HUES64 (cell line): ENCODE data around the gene NEGR1.

Experiments used
- H3K27ac ChIP-seq: 2 replicates; pipeline ENCODE4 v1.7.0; 2013; ENCODE audit warnings: low read depth, low read length, inconsistent platforms
- H3K27me3 ChIP-seq: 2 replicates; pipeline ENCODE4 v1.6.1; 2013; ENCODE audit warnings: mild to moderate bottlenecking, low read length; ENCODE audit not compliant: insufficient read depth
- H3K36me3 ChIP-seq: 2 replicates; pipeline ENCODE4 v1.6.1; 2013; ENCODE audit warnings: mild to moderate bottlenecking, low read length; ENCODE audit not compliant: insufficient read depth
- H3K4me1 ChIP-seq: 2 replicates; pipeline ENCODE4 v1.6.1; 2013; ENCODE audit warnings: mild to moderate bottlenecking, low read length, moderate library complexity; ENCODE audit not compliant: insufficient read depth
- H3K4me3 ChIP-seq: 2 replicates; pipeline ENCODE4 v1.5.1; 2013; ENCODE audit warnings: mild to moderate bottlenecking, low read length, moderate library complexity
- H3K9ac ChIP-seq: 2 replicates; pipeline ENCODE4 v1.6.1; 2013; ENCODE audit warnings: mild to moderate bottlenecking, low read depth, low read length
- H3K9me3 ChIP-seq: 2 replicates; pipeline ENCODE4 v1.6.1; 2013; ENCODE audit warnings: low read depth, low read length; ENCODE audit not compliant: insufficient read depth
- WGBS: fragments of 150-250, 120-280 bp; methylation state at CpG from one replicate; pipeline ENCODE4 v1.1.7; 2013; ENCODE audit warnings: missing lambda C conversion rate; 5-methylcytosine and 5-hydroxymethylcytosine counted together

NEGR1 gene

DNA sequence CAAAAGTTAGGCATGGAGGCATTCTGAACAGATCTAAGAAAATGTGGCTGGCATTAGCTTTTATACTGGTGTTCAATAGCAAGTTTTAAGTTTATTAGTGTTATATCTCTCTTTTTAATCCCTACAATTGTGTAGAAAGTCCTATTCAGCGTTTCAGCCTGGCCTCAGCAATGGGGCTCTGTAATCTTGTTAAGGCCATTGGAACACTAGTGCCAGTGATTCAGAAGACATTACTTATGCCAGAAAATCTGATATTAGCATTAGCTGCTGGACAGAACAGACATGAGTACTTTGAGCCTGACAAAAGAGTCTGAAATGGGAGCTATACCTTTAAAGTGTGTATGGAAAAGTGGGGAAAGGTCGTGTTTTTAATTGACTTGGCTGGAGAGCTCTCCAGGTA is 167.0 kb downstream of the NEGR1 start:
- Histone ChIP-seq H3K36me3 (no peaks in the 10 kb centered on the region), H3K4me3 (no peak overlapping the region), H3K9me3 (no peaks in the 10 kb centered on the region), H3K27ac (no peak overlapping the region), H3K9ac (no peak overlapping the region), H3K4me1 (no peaks in the 10 kb centered on the region), H3K27me3 (no peaks in the 10 kb centered on the region)
- 85% methylated on average over 2 of the region's 2 CpGs for WGBS

GRCh38 chr1:72111662-72112061 is 170.7 kb downstream of the NEGR1 start:
- no peak overlapping the region for H3K27ac ChIP-seq
- H3K4me1 ChIP-seq: no peaks in the 10 kb centered on the region
- no peak overlapping the region for H3K9ac ChIP-seq
- WGBS: 90% methylated on average over 4 of the region's 4 CpGs
- no peaks in the 10 kb centered on the region for H3K9me3 ChIP-seq
- H3K27me3 ChIP-seq: no peaks in the 10 kb centered on the region
- no peaks in the 10 kb centered on the region for H3K36me3 ChIP-seq
- H3K4me3 ChIP-seq: no peak overlapping the region

DNA sequence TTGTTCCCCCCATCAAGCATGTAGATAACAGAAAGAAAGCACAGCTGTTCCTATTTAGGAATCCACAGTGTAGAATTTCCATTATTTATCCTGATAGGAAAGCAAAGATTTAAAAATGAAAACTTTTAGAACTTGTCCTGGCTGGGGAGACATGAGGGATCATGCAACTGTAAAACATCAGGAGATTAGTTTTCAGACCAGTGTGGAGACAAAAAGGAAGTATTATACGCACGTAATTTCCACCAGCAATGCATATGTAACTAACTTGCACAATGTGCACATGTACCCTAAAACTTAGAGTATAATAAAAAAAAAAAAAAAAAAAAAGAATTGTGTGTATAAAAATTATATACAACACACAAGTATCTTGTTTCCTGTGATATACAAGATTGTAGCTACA is 172.4 kb downstream of the NEGR1 start:
- no peak overlapping the region for H3K4me3 ChIP-seq
- no peaks in the 10 kb centered on the region for H3K9me3 ChIP-seq
- no CpG with 5 or more reads among the region's 2 CpGs for WGBS
- no peaks in the 10 kb centered on the region for H3K36me3 ChIP-seq
- no peak overlapping the region for H3K27ac ChIP-seq
- no peaks in the 10 kb centered on the region for H3K27me3 ChIP-seq
- H3K9ac ChIP-seq: no peak overlapping the region
- no peaks in the 10 kb centered on the region for H3K4me1 ChIP-seq

- H3K27ac ChIP-seq: no peak overlapping the region
- no peaks in the 10 kb centered on the region for H3K27me3 ChIP-seq
- no peak overlapping the region for H3K4me3 ChIP-seq
- H3K9ac ChIP-seq: no peak overlapping the region
- no peaks in the 10 kb centered on the region for H3K9me3 ChIP-seq
- no peaks in the 10 kb centered on the region for H3K36me3 ChIP-seq
- no peaks in the 10 kb centered on the region for H3K4me1 ChIP-seq
- 100% methylated on average over 1 of the region's 2 CpGs for WGBS
Measured at GRCh38 chr1:72105201-72105600, 177.1 kb downstream of the NEGR1 start.

- H3K27ac ChIP-seq: no peak overlapping the region
- 95% methylated on average over 2 of the region's 3 CpGs for WGBS
- H3K9me3 ChIP-seq: no peaks in the 10 kb centered on the region
- H3K4me1 ChIP-seq: no peaks in the 10 kb centered on the region
- H3K9ac ChIP-seq: no peak overlapping the region
- no peaks in the 10 kb centered on the region for H3K27me3 ChIP-seq
- no peak overlapping the region for H3K4me3 ChIP-seq
- no peaks in the 10 kb centered on the region for H3K36me3 ChIP-seq
Measured at GRCh38 chr1:72101840-72102632, 180.3 kb downstream of the NEGR1 start.

DNA sequence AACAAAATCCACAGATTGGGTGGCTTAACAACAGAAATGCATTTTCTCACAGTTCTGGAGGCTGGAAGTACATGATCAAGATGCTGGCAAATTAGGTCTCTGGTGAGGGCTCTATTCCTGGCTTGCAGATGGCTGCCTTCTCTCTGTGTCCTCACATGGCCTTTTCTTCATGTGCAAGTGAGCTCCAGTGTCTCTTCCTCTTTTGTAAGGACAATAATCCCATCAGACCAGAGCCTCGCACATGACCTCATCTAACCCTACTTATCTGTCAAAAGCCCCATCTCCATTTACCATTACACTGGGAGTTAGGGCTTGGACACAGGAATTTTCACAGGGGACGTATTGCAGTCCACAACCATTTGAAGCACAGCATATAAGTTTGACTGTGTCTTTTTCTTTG is 181.6 kb downstream of the NEGR1 start:
- 87% methylated on average over 2 of the region's 2 CpGs for WGBS
- Histone ChIP-seq H3K4me1 (no peaks in the 10 kb centered on the region), H3K36me3 (no peaks in the 10 kb centered on the region), H3K9me3 (no peaks in the 10 kb centered on the region), H3K9ac (no peak overlapping the region), H3K27ac (no peak overlapping the region), H3K4me3 (no peak overlapping the region), H3K27me3 (no peaks in the 10 kb centered on the region)

DNA sequence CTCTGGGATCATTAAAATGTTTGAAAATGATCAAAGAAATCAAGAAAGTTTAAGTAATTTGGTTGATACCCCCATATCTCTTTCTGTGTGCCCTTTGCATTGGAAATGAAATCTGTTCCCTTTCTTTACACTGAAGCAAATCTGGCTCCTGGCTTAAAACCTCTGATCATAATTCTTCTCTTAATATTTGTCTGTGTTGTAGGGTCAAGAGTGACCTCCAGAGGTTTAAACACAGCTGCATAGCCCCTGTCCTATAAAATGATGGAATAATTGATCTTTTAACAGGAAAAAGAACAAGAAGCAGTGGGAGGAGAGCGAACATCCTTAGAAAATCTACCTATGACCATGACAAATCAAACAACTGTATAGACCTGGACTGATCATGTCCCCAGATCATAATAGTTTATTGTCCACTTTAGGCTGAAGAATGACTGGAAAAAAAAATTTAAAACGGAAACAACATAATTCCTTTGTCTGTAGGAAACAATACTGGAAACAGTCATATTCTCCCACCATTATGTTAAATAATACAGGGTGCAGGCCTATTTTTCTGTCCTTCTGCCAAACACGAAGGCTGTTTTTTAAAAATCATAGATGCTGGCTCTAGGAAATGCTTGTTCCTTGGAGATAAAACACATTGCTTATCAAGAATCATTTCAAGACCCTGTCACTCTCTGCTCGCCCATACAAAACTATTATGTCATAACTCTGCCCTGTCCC is 184.3 kb downstream of the NEGR1 start:
- no peaks in the 10 kb centered on the region for H3K4me1 ChIP-seq
- no peaks in the 10 kb centered on the region for H3K9me3 ChIP-seq
- H3K36me3 ChIP-seq: no peaks in the 10 kb centered on the region
- WGBS: 90% methylated on average over 2 of the region's 4 CpGs
- H3K9ac ChIP-seq: no peak overlapping the region
- no peak overlapping the region for H3K4me3 ChIP-seq
- H3K27me3 ChIP-seq: no peaks in the 10 kb centered on the region
- no peak overlapping the region for H3K27ac ChIP-seq

GRCh38 chr1:72094209-72094608 is 188.1 kb downstream of the NEGR1 start:
- WGBS: 91% methylated on average over 2 of the region's 2 CpGs
- Histone ChIP-seq H3K27me3 (no peaks in the 10 kb centered on the region), H3K4me3 (no peak overlapping the region), H3K27ac (no peak overlapping the region), H3K9me3 (no peaks in the 10 kb centered on the region), H3K9ac (no peak overlapping the region), H3K4me1 (no peaks in the 10 kb centered on the region), H3K36me3 (no peaks in the 10 kb centered on the region)

- no peaks in the 10 kb centered on the region for H3K27me3 ChIP-seq
- no peaks in the 10 kb centered on the region for H3K36me3 ChIP-seq
- no peaks in the 10 kb centered on the region for H3K9me3 ChIP-seq
- H3K4me1 ChIP-seq: no peaks in the 10 kb centered on the region
- H3K4me3 ChIP-seq: no peak overlapping the region
- H3K9ac ChIP-seq: no peak overlapping the region
- 95% methylated on average over 2 of the region's 3 CpGs for WGBS
- no peak overlapping the region for H3K27ac ChIP-seq
Measured at GRCh38 chr1:72086394-72086793, 195.9 kb downstream of the NEGR1 start.

DNA sequence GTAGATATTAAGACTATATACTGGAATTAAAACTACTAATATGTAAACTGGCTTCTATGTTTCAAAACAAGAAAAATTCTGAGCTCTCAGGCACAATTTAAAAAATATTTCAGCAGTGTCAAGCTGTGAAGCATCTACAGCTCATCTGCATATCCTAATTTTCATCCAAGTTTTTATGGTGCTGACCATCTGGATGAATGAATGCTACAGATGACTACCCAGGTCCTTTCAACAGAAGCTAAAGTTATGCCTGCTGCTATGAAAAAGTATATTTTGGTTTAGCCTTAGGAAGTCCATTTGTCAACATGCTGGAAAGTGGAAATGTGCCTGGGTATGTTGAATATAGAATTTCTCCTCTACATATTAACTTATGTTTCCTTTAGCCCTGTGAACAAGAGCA is 206.9 kb downstream of the NEGR1 start:
- H3K4me1 ChIP-seq: no peaks in the 10 kb centered on the region
- H3K27ac ChIP-seq: no peak overlapping the region
- H3K36me3 ChIP-seq: no peaks in the 10 kb centered on the region
- H3K9me3 ChIP-seq: no peaks in the 10 kb centered on the region
- no peak overlapping the region for H3K9ac ChIP-seq
- no peaks in the 10 kb centered on the region for H3K27me3 ChIP-seq
- no peak overlapping the region for H3K4me3 ChIP-seq

- Histone ChIP-seq H3K36me3 (no peaks in the 10 kb centered on the region), H3K4me1 (no peaks in the 10 kb centered on the region), H3K9me3 (no peaks in the 10 kb centered on the region), H3K9ac (no peak overlapping the region), H3K27me3 (no peaks in the 10 kb centered on the region), H3K27ac (no peak overlapping the region), H3K4me3 (no peak overlapping the region)
- WGBS: 96% methylated on average over 7 of the region's 7 CpGs
Measured at GRCh38 chr1:72066431-72066830, 215.9 kb downstream of the NEGR1 start.
